Stimulated activated CD8-positive, alpha-beta memory T cell treated with anti-CD3 and anti-CD28 coated beads, Interleukin-7, amount 100 ng/mL, for 48 hours (primary cell): Measurements from ENCODE around the gene DDAH2.

Experiments used
- DNase-seq, 2 donors: peaks; one replicate each; pipeline ENCODE4 v3.0.0-alpha.2; 2020; ENCODE audit warnings: low read depth in 1 of 2; ENCODE audit errors: extremely low read depth in 1 of 2

The DDAH2 gene

GRCh38 chr6:31691564-31692108 is 37.5 kb downstream of the DDAH2 start:
- DNase-seq = no peak

DNA sequence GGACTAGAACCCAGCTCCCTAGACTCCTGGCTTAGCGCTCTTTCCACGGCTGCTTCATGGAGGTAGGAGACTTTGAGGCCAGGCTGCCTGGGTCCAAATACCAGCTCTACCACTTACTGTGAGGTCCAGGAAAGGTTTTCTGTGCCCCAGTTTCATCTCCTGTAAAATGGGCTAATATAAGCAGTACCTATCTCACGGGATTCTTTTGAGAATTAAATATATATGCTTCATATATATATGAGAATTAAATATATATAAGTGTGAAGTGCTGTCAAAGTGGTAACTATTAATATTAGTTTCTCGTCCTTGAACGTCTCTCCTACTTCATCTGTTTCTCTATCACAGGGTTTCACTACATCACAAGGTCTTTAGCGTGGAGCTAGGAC is 38.0 kb downstream of the DDAH2 start:
- no peak for DNase-seq

GRCh38 chr6:31690231-31691077 is 38.6 kb downstream of the DDAH2 start:
- DNase-seq = no peak

- DNase-seq = no peak
These were observed 39.6 kb downstream of the DDAH2 start for GRCh38 chr6:31689249-31690110.

GRCh38 chr6:31687860-31688693 is 41.0 kb downstream of the DDAH2 start:
- no peak for DNase-seq

- no peak for DNase-seq
These were observed 41.8 kb downstream of the DDAH2 start for GRCh38 chr6:31687321-31687720.

DNA sequence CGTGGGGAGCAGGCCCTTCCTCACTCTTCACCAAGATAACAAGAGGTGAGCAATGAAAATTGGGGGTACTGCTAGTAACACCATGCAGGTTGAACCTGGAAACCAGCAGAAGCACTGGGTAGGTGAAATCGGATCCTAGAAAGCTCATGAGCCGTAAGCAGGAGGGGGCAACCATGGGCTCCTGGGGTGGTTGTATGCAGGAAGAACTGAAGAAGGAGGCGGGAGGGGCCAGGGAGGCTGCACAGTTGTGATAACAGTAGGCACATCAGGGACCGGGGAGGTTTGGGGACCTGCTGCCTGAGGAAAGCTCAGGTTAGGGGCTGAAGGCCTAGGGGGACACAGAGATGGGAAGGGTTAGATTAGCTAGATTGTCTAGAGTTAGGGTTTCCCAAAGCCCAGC is 42.6 kb downstream of the DDAH2 start:
- DNase-seq = no peak

GRCh38 chr6:31683591-31683990 is 45.5 kb downstream of the DDAH2 start:
- no peak for DNase-seq

DNA sequence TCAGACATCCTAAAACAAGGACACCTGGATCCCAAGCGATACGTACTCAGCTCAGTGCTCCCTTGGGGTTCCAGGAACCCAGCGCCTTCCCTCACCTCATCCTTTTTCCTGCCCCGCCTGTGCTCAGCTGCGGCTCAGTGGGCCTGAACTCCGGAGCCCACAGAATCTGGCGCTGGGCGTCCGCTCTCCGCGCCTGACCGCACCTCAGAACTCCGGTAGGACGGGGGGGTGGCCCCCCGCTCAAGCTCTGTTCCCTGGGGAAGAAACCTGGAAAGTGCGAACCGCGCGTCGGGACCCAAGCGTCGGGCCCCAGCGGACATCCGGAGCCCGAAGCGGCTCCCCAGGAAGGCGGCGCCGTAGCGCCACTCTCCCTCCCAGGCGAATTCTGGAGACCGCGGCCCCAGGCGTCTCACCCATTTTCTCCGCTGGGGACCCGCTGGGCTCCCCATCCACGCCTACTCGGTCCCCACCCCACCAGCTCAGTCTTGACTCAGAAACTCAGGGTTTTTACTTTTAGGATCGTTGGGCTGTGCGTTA is 47.9 kb downstream of the DDAH2 start:
- peak in 1 of 2 donors; percentile 29 for DNase-seq

DNA sequence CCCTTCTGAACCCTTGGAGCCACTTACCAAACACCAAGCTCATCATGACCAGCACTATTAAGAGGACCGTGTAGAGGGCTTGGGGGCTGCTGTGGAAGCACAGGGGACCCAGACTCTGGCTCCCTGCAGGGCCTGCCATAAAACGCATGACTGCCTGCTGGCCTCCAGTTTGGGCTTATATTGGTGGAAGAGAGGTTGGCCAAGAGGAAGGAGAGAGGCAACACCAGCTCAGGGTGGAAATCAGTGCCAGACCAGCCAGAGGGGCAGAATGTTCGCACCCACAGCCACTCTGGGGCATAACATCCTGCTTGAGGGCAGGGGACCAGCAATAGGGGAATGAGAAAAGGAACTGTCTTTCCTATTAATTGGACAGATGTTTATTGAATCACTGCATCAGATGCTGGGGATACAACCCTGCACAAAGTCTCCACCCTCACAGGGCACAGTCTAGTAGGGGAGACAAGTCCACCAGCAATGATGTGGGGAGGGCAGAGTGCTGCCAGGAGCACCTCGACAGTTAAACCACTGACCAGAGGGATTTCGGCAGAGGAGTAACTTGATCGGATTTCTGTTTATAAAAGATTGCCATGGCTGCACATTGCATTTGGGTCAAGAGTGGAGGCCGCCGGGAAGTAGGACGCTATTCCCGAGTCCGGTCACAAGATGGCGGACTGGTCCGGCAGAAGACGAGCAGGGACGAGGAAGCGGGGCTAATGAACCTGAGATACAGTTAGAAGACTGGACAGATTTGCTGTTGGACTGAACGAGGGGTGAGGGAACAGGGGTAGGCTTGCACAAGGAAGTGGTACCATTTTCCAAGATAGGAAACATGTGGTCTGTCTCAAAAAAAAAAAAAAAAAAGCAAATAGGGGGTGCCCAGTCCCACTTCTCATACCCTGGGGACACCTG is 48.6 kb downstream of the DDAH2 start, which contains the start of gene LY6G5C:
Gene LY6G5C (minus strand): TSS at position 842 of the 909 bp plus-strand sequence. CDS start 694 bp downstream, at position 148.
- peak in 1 of 2 donors; percentile 35 for DNase-seq

- no peak for DNase-seq
These were observed 51.1 kb downstream of the DDAH2 start for GRCh38 chr6:31677955-31678354.
